Measurements from ENCODE around the gene MSANTD3.

MSANTD3 gene

GRCh38 chr9:100492952-100493351 lies 66.0 kb downstream of the MSANTD3 start:
- no peak for ATAC-seq (ENCODE audit: insufficient read depth, low read depth)
- Histone ChIP-seq H2AFZ (ENCODE audit: low read depth, low read length) (no peak overlapping the region), H3K4me2 (ENCODE audit: insufficient read depth, low read length) (no peak overlapping the region), H4K20me1 (ENCODE audit: insufficient read depth, low read length) (no peaks in the 10 kb centered on the region), H3K9me3 (ENCODE audit: insufficient read depth, low read length, severe bottlenecking) (no peaks in the 10 kb centered on the region), H3K4me3 (ENCODE audit: low read depth in 1 of 2, low read length in 2 of 2) (no peak overlapping the region), H3K79me2 (ENCODE audit: insufficient read depth, low read length) (no peaks in the 10 kb centered on the region), H3K36me3 (ENCODE audit: insufficient read depth, low read length) (no peaks in the 10 kb centered on the region), H3K27ac (ENCODE audit: low read length) (no peak overlapping the region), H3K27me3 (ENCODE audit: insufficient read depth, low read length, poor library complexity) (peaks cover 5% of the 10 kb centered on the region), H3K4me1 (ENCODE audit: insufficient read depth, low read length) (no peaks in the 10 kb centered on the region), H3K9ac (ENCODE audit: low read depth, low read length) (no peak overlapping the region)
- TF ChIP-seq, protein P1, sequence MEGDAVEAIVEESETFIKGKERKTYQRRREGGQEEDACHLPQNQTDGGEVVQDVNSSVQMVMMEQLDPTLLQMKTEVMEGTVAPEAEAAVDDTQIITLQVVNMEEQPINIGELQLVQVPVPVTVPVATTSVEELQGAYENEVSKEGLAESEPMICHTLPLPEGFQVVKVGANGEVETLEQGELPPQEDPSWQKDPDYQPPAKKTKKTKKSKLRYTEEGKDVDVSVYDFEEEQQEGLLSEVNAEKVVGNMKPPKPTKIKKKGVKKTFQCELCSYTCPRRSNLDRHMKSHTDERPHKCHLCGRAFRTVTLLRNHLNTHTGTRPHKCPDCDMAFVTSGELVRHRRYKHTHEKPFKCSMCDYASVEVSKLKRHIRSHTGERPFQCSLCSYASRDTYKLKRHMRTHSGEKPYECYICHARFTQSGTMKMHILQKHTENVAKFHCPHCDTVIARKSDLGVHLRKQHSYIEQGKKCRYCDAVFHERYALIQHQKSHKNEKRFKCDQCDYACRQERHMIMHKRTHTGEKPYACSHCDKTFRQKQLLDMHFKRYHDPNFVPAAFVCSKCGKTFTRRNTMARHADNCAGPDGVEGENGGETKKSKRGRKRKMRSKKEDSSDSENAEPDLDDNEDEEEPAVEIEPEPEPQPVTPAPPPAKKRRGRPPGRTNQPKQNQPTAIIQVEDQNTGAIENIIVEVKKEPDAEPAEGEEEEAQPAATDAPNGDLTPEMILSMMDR (IDR thresholded peaks at IDR 0.05; ENCODE audit: borderline replicate concordance, extremely low read depth, low read length, poor library complexity, severe bottlenecking), result no peak
- TF ChIP-seq EZH2 (IDR thresholded peaks at IDR 0.05; ENCODE audit: borderline replicate concordance, low read depth, low read length, severe bottlenecking), result no peak
- DNase-seq, result no peak

DNA sequence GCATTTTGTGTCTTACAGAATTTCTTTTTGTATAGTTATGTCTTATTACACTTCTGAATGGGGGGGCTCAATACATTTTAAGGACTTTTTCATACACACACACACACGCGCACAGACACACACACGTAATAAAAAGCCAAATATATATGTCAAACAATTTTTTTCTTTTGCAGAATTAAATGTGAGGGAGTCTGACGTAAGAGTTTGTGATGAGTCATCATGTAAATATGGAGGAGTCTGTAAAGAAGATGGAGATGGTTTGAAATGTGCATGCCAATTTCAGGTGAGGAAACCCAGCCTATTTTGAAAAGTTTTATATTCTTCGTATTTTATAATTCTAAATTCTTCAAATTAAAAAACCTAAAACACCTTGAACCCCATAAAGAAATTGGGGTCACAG lies 71.6 kb downstream of the MSANTD3 start:
- ATAC-seq (ENCODE audit: insufficient read depth, low read depth) (no peak), DNase-seq (no peak)
- Histone ChIP-seq H3K27me3 (ENCODE audit: insufficient read depth, low read length, poor library complexity) (peaks cover 5% of the 10 kb centered on the region), H3K36me3 (ENCODE audit: insufficient read depth, low read length) (no peaks in the 10 kb centered on the region), H3K4me2 (ENCODE audit: insufficient read depth, low read length) (no peak overlapping the region), H3K79me2 (ENCODE audit: insufficient read depth, low read length) (no peaks in the 10 kb centered on the region), H3K9me3 (ENCODE audit: insufficient read depth, low read length, severe bottlenecking) (no peaks in the 10 kb centered on the region), H4K20me1 (ENCODE audit: insufficient read depth, low read length) (no peaks in the 10 kb centered on the region), H3K4me3 (ENCODE audit: low read depth in 1 of 2, low read length in 2 of 2) (no peak overlapping the region), H3K4me1 (ENCODE audit: insufficient read depth, low read length) (no peaks in the 10 kb centered on the region), H3K27ac (ENCODE audit: low read length) (no peak overlapping the region), H3K9ac (ENCODE audit: low read depth, low read length) (no peak overlapping the region), H2AFZ (ENCODE audit: low read depth, low read length) (no peak overlapping the region)
- no peak for TF ChIP-seq EZH2 (IDR thresholded peaks at IDR 0.05; ENCODE audit: borderline replicate concordance, low read depth, low read length, severe bottlenecking)
- TF ChIP-seq, protein P1 (IDR thresholded peaks at IDR 0.05; ENCODE audit: borderline replicate concordance, extremely low read depth, low read length, poor library complexity, severe bottlenecking), result no peak

- H3K4me1 ChIP-seq (ENCODE audit: insufficient read depth, low read length), result no peaks in the 10 kb centered on the region
- no peaks in the 10 kb centered on the region for H3K36me3 ChIP-seq (ENCODE audit: insufficient read depth, low read length)
- no peak overlapping the region for H3K27ac ChIP-seq (ENCODE audit: low read length)
- no peaks in the 10 kb centered on the region for H4K20me1 ChIP-seq (ENCODE audit: insufficient read depth, low read length)
- no peak overlapping the region for H2AFZ ChIP-seq (ENCODE audit: low read depth, low read length)
- no peak overlapping the region for H3K9ac ChIP-seq (ENCODE audit: low read depth, low read length)
- no peak overlapping the region for H3K4me3 ChIP-seq (ENCODE audit: low read depth in 1 of 2, low read length in 2 of 2)
- ATAC-seq (ENCODE audit: insufficient read depth, low read depth) (no peak), DNase-seq (no peak)
- H3K27me3 ChIP-seq (ENCODE audit: insufficient read depth, low read length, poor library complexity), result peaks cover 5% of the 10 kb centered on the region
- no peaks in the 10 kb centered on the region for H3K9me3 ChIP-seq (ENCODE audit: insufficient read depth, low read length, severe bottlenecking)
- no peak overlapping the region for H3K4me2 ChIP-seq (ENCODE audit: insufficient read depth, low read length)
- H3K79me2 ChIP-seq (ENCODE audit: insufficient read depth, low read length), result no peaks in the 10 kb centered on the region
- TF ChIP-seq EZH2 (IDR thresholded peaks at IDR 0.05; ENCODE audit: borderline replicate concordance, low read depth, low read length, severe bottlenecking), result no peak
- TF ChIP-seq, protein P1 (IDR thresholded peaks at IDR 0.05; ENCODE audit: borderline replicate concordance, extremely low read depth, low read length, poor library complexity, severe bottlenecking), result no peak
Observed at GRCh38 chr9:100499460-100499859, 72.5 kb downstream of the MSANTD3 start.

DNA sequence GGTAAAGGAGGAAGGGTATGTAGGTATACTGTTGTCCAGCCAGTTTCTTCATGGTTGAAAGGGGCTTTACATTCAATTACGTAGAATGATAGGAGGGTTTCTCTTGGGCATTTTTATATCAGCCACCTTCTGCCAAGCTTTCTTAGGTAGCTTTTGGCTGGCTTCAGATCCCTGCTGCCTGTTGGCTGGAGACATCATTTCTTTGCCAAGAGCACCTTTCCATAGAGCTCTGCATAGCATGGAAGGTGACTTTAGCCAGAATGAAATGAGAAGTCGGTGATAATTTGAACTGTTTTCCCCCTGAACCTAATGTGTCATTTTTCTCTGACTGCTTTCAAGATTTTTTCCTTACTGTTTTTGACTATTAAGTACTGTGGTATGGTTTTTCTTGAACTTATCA lies 72.9 kb downstream of the MSANTD3 start:
- H3K27ac ChIP-seq (ENCODE audit: low read length), result no peak overlapping the region
- H4K20me1 ChIP-seq (ENCODE audit: insufficient read depth, low read length), result no peaks in the 10 kb centered on the region
- no peaks in the 10 kb centered on the region for H3K9me3 ChIP-seq (ENCODE audit: insufficient read depth, low read length, severe bottlenecking)
- H3K4me3 ChIP-seq (ENCODE audit: low read depth in 1 of 2, low read length in 2 of 2), result no peak overlapping the region
- no peak overlapping the region for H3K4me2 ChIP-seq (ENCODE audit: insufficient read depth, low read length)
- H3K79me2 ChIP-seq (ENCODE audit: insufficient read depth, low read length), result no peaks in the 10 kb centered on the region
- no peaks in the 10 kb centered on the region for H3K4me1 ChIP-seq (ENCODE audit: insufficient read depth, low read length)
- no peak overlapping the region for H2AFZ ChIP-seq (ENCODE audit: low read depth, low read length)
- H3K27me3 ChIP-seq (ENCODE audit: insufficient read depth, low read length, poor library complexity), result peaks cover 5% of the 10 kb centered on the region
- no peak for DNase-seq
- ATAC-seq (ENCODE audit: insufficient read depth, low read depth), result no peak
- TF ChIP-seq, protein P1 (IDR thresholded peaks at IDR 0.05; ENCODE audit: borderline replicate concordance, extremely low read depth, low read length, poor library complexity, severe bottlenecking), result no peak
- no peak for TF ChIP-seq EZH2 (IDR thresholded peaks at IDR 0.05; ENCODE audit: borderline replicate concordance, low read depth, low read length, severe bottlenecking)
- no peak overlapping the region for H3K9ac ChIP-seq (ENCODE audit: low read depth, low read length)
- no peaks in the 10 kb centered on the region for H3K36me3 ChIP-seq (ENCODE audit: insufficient read depth, low read length)
